Measurements from ENCODE around the gene MED25. TPM values are rescaled to one million over a fixed set of nuclear protein-coding genes. Genes with fewer than 3 reads are reported as not detected.
A peak's percentile ranks its signal among the peaks of the same experiment; 100 is the strongest.

MED25 gene
- total and polyA plus RNA-seq, 2 of the 8 experiments (the other 6 are each of a cell fraction or from before 2014, with no cell fraction given): 21.6 to 71.4 TPM

DNA sequence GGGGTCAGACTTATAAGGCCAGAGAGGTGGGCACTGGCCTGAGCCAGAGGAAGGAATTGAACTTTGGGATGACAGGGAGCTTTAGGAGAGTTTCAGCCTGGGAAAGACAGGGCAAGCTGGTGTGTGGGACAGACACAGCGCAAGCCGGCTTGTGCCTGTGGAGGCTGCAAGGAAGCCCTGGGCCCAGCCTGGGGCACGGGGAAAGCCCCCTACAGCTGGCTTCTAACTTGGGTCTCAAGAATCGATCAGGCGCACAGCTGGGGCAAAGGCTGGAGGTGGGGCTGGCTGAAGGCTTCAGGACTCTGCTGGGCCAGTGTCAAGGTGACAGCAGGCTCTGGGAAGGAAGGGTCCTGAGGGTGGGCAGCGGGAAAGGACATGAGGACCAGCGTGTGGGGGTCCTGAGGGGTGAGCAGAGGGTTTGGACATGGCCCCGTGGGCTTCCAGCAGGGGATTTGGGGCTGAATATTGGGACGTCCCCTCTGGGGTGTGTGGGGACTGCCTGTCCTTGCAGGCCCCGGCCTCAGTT lies 35.8 kb downstream of the MED25 start:
- Histone ChIP-seq H3K36me3 (ENCODE audit: control insufficient read depth in 2 of 4, insufficient read depth in 4 of 4, low read length in 3 of 4) (peaks cover 13 to 52% (median 30%) of the 10 kb centered on the region in 4 experiments; a peak in 7 of 8 replicates), H2BK20ac (ENCODE audit: low read length) (no peak overlapping the region), H3K56ac (replicated peaks; ENCODE audit: insufficient read length, low read depth, low read length) (no peak overlapping the region), H2BK120ac (replicated peaks; ENCODE audit: low read depth, low read length) (no peak overlapping the region), H3K4me1 (replicated peaks in 1 of 4; ENCODE audit: control insufficient read depth in 3 of 4, insufficient read depth in 4 of 4, low read length in 3 of 4) (peaks cover 3 to 9% (median 6%) of the 10 kb centered on the region in 4 experiments), H3K23me2 (ENCODE audit: low read depth, low read length) (peaks cover 10% of the 10 kb centered on the region; the same call in 1 of the 2 replicates), H3K4ac (replicated peaks; ENCODE audit: insufficient read length, low read depth, low read length) (no peak overlapping the region), H3K14ac (ENCODE audit: insufficient read length) (no peak overlapping the region), H4K20me1 (replicated peaks in 1 of 2; ENCODE audit: control insufficient read depth in 1 of 2, insufficient read depth in 2 of 2, low read length in 2 of 2) (peaks cover 45 to 54% of the 10 kb centered on the region in 2 experiments), H3K79me2 (ENCODE audit: control insufficient read depth in 1 of 2, insufficient read depth in 2 of 2, low read length in 2 of 2) (peaks cover 17 to 28% of the 10 kb centered on the region in 2 experiments), H3K4me2 (ENCODE audit: insufficient read depth in 1 of 2, low read depth in 2 of 2, low read length in 2 of 2) (no peak overlapping the region), H3K27ac (ENCODE audit: low read depth, low read length) (no peak overlapping the region), H3K23ac (ENCODE audit: insufficient read length) (no peak overlapping the region), H4K91ac (replicated peaks; ENCODE audit: insufficient read length, low read length) (no peak overlapping the region), H2BK12ac (ENCODE audit: low read depth, low read length) (no peak overlapping the region), H3K4me3 (ENCODE audit: extremely low read depth in 1 of 4, insufficient read depth in 2 of 4, low read depth in 3 of 4, low read length in 4 of 4) (no peak overlapping the region), H2BK5ac (ENCODE audit: low read depth, low read length) (no peak overlapping the region), H2AK5ac (ENCODE audit: low read depth, low read length) (no peak overlapping the region; the same call in 1 of the 2 replicates), H3K18ac (ENCODE audit: extremely low read depth, low read length) (no peak overlapping the region; the same call in 1 of the 2 replicates), H3K27me3 (replicated peaks in 1 of 4; ENCODE audit: control insufficient read depth in 3 of 4, extremely low read depth in 1 of 4, insufficient read depth in 3 of 4, low read length in 3 of 4) (no peaks in the 10 kb centered on the region; a peak in 1 of 7 replicates), H2BK15ac (ENCODE audit: low read length) (no peak overlapping the region), H3K9me3 (ENCODE audit: insufficient read depth in 2 of 2, low read depth in 1 of 2, low read length in 1 of 2) (no peaks in the 10 kb centered on the region), H3K79me1 (ENCODE audit: low read depth, low read length) (peaks cover 20% of the 10 kb centered on the region), H3K9ac (replicated peaks in 1 of 4; ENCODE audit: extremely low read depth in 1 of 4, low read depth in 3 of 4, low read length in 3 of 4) (no peak overlapping the region), H4K8ac (ENCODE audit: extremely low read depth, insufficient read depth, low read length) (no peak overlapping the region), H2AFZ (ENCODE audit: low read length) (no peak overlapping the region), H4K5ac (ENCODE audit: insufficient read length, low read depth, low read length) (no peak overlapping the region)
- 93% methylated on average over 9 of the region's 10 CpGs; no CpG with 5 or more reads in 1 of the 2 experiments for WGBS, 2 experiments (ENCODE audit: extremely low coverage in 1 of 2, insufficient coverage in 1 of 2, insufficient read length in 1 of 2, insufficient replicate concordance in 2 of 2, low coverage in 1 of 2, low lambda C conversion rate in 2 of 2, missing lambda C conversion rate in 1 of 2)
- CTCF ChIA-PET (ENCODE audit: partially characterized antibody): interaction anchor here (0.7 to 3.0 kb wide), 2 partner anchors 10 to 1018 kb away, joined by 4 to 13 read pairs; partner anchors contain the start of gene HSD17B14
- POLR2A ChIA-PET (ENCODE audit: partially characterized antibody): interaction anchor here (0.7 to 12.4 kb wide), 6 partner anchors 10 to 77 kb away, joined by 3 to 247 read pairs (median 8); partner anchors contain the start of genes AKT1S1, FUZ, PNKP and TBC1D17
- TF ChIP-seq RXRA (IDR thresholded peaks at IDR 0.05; ENCODE audit: insufficient read depth, low read depth, low read length) (no peak), POLR2AphosphoS5 (IDR thresholded peaks at IDR 0.05; ENCODE audit: low read depth, low read length) (peak; percentile 34; the same call in 1 of the 2 replicates)
- FAIRE-seq (no peak), DNase-seq (ENCODE audit: low read depth in 1 of 2, low spot score in 2 of 2) (no peak)
